ENCODE results near the gene ASPSCR1.

DNA sequence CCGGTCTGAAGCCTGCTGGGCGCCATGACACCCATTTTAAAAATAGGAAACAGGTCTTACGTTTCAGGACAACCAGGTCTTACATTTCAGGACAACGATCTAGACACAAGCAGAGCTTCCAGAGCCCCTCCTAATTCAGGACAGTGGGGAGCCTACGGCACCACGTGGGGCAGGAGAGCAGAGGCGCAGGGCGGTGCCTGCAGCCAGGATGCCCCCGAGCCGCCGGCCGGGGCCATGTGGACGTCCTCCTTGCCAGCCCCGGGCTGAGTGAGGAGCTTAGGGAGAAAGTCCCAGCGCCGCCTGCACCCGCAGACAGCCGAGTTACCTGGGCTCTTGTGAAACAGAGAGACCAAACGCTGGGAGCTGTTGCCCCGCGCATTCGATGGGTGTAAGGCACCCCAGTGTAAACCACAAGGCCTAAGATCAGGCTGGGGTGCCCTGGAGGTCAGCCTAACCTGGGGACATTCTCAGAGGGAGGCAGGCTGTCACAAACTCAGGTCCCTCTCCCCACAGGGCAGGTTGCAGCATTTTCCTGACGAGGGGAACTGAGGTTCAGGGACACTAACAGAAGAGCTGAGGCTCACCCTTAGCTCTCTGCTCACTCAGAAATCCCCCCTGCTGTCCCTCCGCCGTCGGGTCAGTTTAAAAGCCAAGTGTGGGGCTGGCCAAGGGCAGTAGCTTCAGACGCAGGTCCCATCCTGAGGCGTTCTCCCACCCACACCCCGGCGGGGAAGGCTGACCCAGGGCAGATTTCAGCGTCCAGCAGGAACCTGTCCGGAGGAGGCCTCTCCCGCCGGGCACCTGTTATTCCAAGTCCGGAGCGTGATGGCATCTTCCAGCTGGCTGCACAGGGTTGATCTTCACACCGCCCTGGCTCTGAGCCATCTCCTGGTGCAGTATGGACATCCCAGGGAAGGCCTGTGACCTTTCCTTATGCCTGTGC is 14.7 kb upstream of the ASPSCR1 start:
- TF ChIP-seq, protein P1, sequence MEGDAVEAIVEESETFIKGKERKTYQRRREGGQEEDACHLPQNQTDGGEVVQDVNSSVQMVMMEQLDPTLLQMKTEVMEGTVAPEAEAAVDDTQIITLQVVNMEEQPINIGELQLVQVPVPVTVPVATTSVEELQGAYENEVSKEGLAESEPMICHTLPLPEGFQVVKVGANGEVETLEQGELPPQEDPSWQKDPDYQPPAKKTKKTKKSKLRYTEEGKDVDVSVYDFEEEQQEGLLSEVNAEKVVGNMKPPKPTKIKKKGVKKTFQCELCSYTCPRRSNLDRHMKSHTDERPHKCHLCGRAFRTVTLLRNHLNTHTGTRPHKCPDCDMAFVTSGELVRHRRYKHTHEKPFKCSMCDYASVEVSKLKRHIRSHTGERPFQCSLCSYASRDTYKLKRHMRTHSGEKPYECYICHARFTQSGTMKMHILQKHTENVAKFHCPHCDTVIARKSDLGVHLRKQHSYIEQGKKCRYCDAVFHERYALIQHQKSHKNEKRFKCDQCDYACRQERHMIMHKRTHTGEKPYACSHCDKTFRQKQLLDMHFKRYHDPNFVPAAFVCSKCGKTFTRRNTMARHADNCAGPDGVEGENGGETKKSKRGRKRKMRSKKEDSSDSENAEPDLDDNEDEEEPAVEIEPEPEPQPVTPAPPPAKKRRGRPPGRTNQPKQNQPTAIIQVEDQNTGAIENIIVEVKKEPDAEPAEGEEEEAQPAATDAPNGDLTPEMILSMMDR (IDR thresholded peaks at IDR 0.05): no peak
- TF ChIP-seq EZH2phosphoT487 (IDR thresholded peaks at IDR 0.05): no peak
